H9 (cell line): ENCODE measurements around the gene EDA. TPM values are rescaled to one million over a fixed set of nuclear protein-coding genes. Genes with fewer than 3 reads are reported as not detected.

ENCODE experiments used
- DNase-seq: peaks from one replicate; pipeline ENCODE4 v3.0.0-alpha.2; 2017
- H2AFZ ChIP-seq: one replicate; pipeline ENCODE4 v1.6.1; 2013; ENCODE audit warnings: mild to moderate bottlenecking, low read length, control low read depth, moderate library complexity
- H2AK5ac ChIP-seq: 2 replicates; pipeline ENCODE4 v1.6.1; 2013; ENCODE audit warnings: low read length, control low read depth, mixed read lengths; ENCODE audit not compliant: insufficient read length
- H2BK120ac ChIP-seq: one replicate; pipeline ENCODE4 v1.6.1; 2013; ENCODE audit warnings: low read depth, mild to moderate bottlenecking, low read length, control low read depth, inconsistent platforms; ENCODE audit not compliant: poor library complexity, severe bottlenecking
- H2BK12ac ChIP-seq: 2 replicates; pipeline ENCODE4 v1.6.1; 2013; ENCODE audit warnings: low read length, control low read depth, mixed read lengths, low read depth; ENCODE audit not compliant: insufficient read length
- H2BK15ac ChIP-seq: 2 replicates; pipeline ENCODE4 v1.6.1; 2013; ENCODE audit warnings: low read depth, low read length, control low read depth
- H2BK20ac ChIP-seq: one replicate; pipeline ENCODE4 v1.6.1; 2013; ENCODE audit warnings: low read depth, mild to moderate bottlenecking, low read length, control low read depth, inconsistent platforms; ENCODE audit not compliant: poor library complexity, severe bottlenecking
- H2BK5ac ChIP-seq: 2 replicates; pipeline ENCODE4 v1.6.1; 2013; ENCODE audit warnings: low read length, control low read depth, mixed read lengths; ENCODE audit not compliant: insufficient read length
- H3K14ac ChIP-seq: 2 replicates; pipeline ENCODE4 v1.6.1; 2013; ENCODE audit warnings: low read length, control low read depth; ENCODE audit not compliant: insufficient read depth
- H3K18ac ChIP-seq: 2 replicates; pipeline ENCODE4 v1.6.1; 2013; ENCODE audit warnings: low read depth, mild to moderate bottlenecking, mixed read lengths, low read length, control low read depth; ENCODE audit not compliant: insufficient read length
- H3K23ac ChIP-seq: 2 replicates; pipeline ENCODE4 v1.6.1; 2013; ENCODE audit warnings: low read length, control low read depth, mixed read lengths, low read depth; ENCODE audit not compliant: insufficient read length
- H3K23me2 ChIP-seq: 2 replicates; pipeline ENCODE4 v1.6.1; 2013; ENCODE audit warnings: low read depth, mild to moderate bottlenecking, mixed read lengths, low read length, control low read depth; ENCODE audit not compliant: insufficient read length, poor library complexity, severe bottlenecking
- H3K27ac ChIP-seq: 2 replicates; pipeline ENCODE4 v1.5.1; 2013; ENCODE audit warnings: low read length, control low read depth, mixed read lengths, low read depth; ENCODE audit not compliant: insufficient read length
- H3K27me3 ChIP-seq: 2 replicates; pipeline ENCODE4 v1.6.1; 2013; ENCODE audit warnings: low read length, control low read depth, inconsistent platforms; ENCODE audit not compliant: insufficient read depth
- H3K4ac ChIP-seq: 2 replicates; pipeline ENCODE4 v1.6.1; 2013; ENCODE audit warnings: low read depth, mild to moderate bottlenecking, control low read depth, inconsistent platforms, low read length, moderate library complexity
- H3K4me1 ChIP-seq: 2 replicates; pipeline ENCODE4 v1.6.1; 2013; ENCODE audit warnings: low read length, control low read depth, inconsistent platforms; ENCODE audit not compliant: insufficient read depth
- H3K4me2 ChIP-seq: 2 replicates; pipeline ENCODE4 v1.6.1; 2013; ENCODE audit warnings: low read length, control low read depth, mixed read lengths; ENCODE audit not compliant: insufficient read length, insufficient read depth
- H3K56ac ChIP-seq: 2 replicates; pipeline ENCODE4 v1.6.1; 2013; ENCODE audit warnings: low read depth, mild to moderate bottlenecking, mixed read lengths, low read length, control low read depth; ENCODE audit not compliant: insufficient read length
- H3K79me1 ChIP-seq: 2 replicates; pipeline ENCODE4 v1.6.1; 2013; ENCODE audit warnings: low read depth, mild to moderate bottlenecking, moderate library complexity, low read length, control low read depth, inconsistent platforms; ENCODE audit not compliant: insufficient read depth, poor library complexity, severe bottlenecking
- H3K79me2 ChIP-seq: 2 replicates; pipeline ENCODE4 v1.6.1; 2013; ENCODE audit warnings: low read length, control low read depth, inconsistent platforms; ENCODE audit not compliant: insufficient read depth
- H3K9ac ChIP-seq: 2 replicates; pipeline ENCODE4 v1.6.1; 2013; ENCODE audit warnings: low read length, control low read depth, mixed read lengths; ENCODE audit not compliant: insufficient read length; ENCODE audit errors: extremely low read depth
- H3K9me3 ChIP-seq: one replicate; pipeline ENCODE4 v1.6.1; 2013; ENCODE audit warnings: low read depth, low read length, inconsistent platforms; ENCODE audit not compliant: control insufficient read depth
- H3T11ph ChIP-seq: one replicate; pipeline ENCODE4 v1.6.1; 2013; ENCODE audit warnings: mild to moderate bottlenecking, low read length, control low read depth, inconsistent platforms
- H4K20me1 ChIP-seq: one replicate; pipeline ENCODE4 v1.6.1; 2013; ENCODE audit not compliant: control insufficient read depth, insufficient read length, insufficient read depth
- H4K5ac ChIP-seq: 2 replicates; pipeline ENCODE4 v1.6.1; 2013; ENCODE audit warnings: low read depth, mild to moderate bottlenecking, mixed read lengths, low read length, control low read depth; ENCODE audit not compliant: insufficient read length
- H4K8ac ChIP-seq: replicated peaks from 2 replicates; pipeline ENCODE4 v1.6.1; 2013; ENCODE audit warnings: low read length, control low read depth, mixed read lengths, low read depth; ENCODE audit not compliant: insufficient read length
- H4K91ac ChIP-seq: 2 replicates; pipeline ENCODE4 v1.6.1; 2013; ENCODE audit warnings: low read depth, mild to moderate bottlenecking, moderate library complexity, mixed read lengths, low read length, control low read depth; ENCODE audit not compliant: insufficient read length
- H3K27ac Mint-ChIP-seq, 3 experiments: 2 replicates in 2 of 3; 3 replicates in 1 of 3; pipeline ENCODE4 v1.8.0; 2020 to 2021; ENCODE audit warnings: mixed read lengths in 3 of 3, mild to moderate bottlenecking in 1 of 3, moderate library complexity in 1 of 3
- H3K27me3 Mint-ChIP-seq: 2 replicates; pipeline ENCODE4 v1.8.0; 2021; ENCODE audit warnings: low read depth, mild to moderate bottlenecking, moderate library complexity, mixed read lengths
- H3K36me3 Mint-ChIP-seq, 3 experiments: 2 replicates in 2 of 3; 3 replicates in 1 of 3; pipeline ENCODE4 v1.8.0; 2020 to 2021; ENCODE audit warnings: low read depth in 3 of 3, mixed read lengths in 3 of 3; ENCODE audit not compliant: insufficient read depth in 1 of 3
- H3K4me1 Mint-ChIP-seq, 2 experiments: 2 replicates each; pipeline ENCODE4 v1.8.0; 2020; ENCODE audit warnings: mixed read lengths in 2 of 2
- H3K4me3 Mint-ChIP-seq, 2 experiments: 2 replicates in 1 of 2; 3 replicates in 1 of 2; pipeline ENCODE4 v1.8.0; 2020 to 2021; ENCODE audit warnings: mild to moderate bottlenecking in 2 of 2, mixed read lengths in 2 of 2, moderate library complexity in 1 of 2
- H3K9me3 Mint-ChIP-seq, 2 experiments: 2 replicates in 1 of 2; 3 replicates in 1 of 2; pipeline ENCODE4 v1.8.0; 2020; ENCODE audit warnings: mild to moderate bottlenecking in 2 of 2, mixed read lengths in 2 of 2, moderate library complexity in 1 of 2
- WGBS: extraction: QIAGEN DNeasy Blood & Tissue Kit; methylation state at CpG from one replicate; pipeline ENCODE4 v1.1.7; 2013; ENCODE audit warnings: missing lambda C conversion rate, low lambda C conversion rate, mixed read lengths; ENCODE audit not compliant: insufficient read length; ENCODE audit errors: extremely low coverage; 5-methylcytosine and 5-hydroxymethylcytosine counted together
- long read RNA-seq: library from polyadenylated mRNA; unstranded; transcript quantifications from one replicate; pipeline ENCODE4 v2.0.0, GENCODE V29; 2020
- total RNA-seq: library from RNA; stranded (reverse); gene quantifications from 2 replicates; pipeline ENCODE4 v1.2.1, GENCODE V29; 2021
- TF ChIP-seq, protein P1 (sequence below): fragments of 200-600 bp; sonication (generic); conservative IDR thresholded peaks from 3 replicates; pipeline ENCODE4 v1.8.0; 2021; ENCODE audit warnings: antibody characterized with exemption, mild to moderate bottlenecking

EDA gene
- total RNA-seq = 7.7 and 8.1 TPM in 2 replicates
- long read RNA-seq, partial matches to known transcripts = 0 of 8 reads
- long read RNA-seq, other reads (novel, unspliced or antisense) = 8 of 8 reads

- Histone ChIP-seq H3K4me2 (peak within 1 kb of the TSS; percentile 46), H3K4ac (no peak within 1 kb of the TSS), H4K5ac (no peak within 1 kb of the TSS), H2AFZ (no peak within 1 kb of the TSS), H3K4me1 (no peaks in the 10 kb centered on the region), H3K9ac (no peak within 1 kb of the TSS), H3K27me3 (no peaks in the 10 kb centered on the region), H3K56ac (no peak within 1 kb of the TSS), H3T11ph (no peak within 1 kb of the TSS), H3K27ac (no peak within 1 kb of the TSS), H3K79me2 (no peaks in the 10 kb centered on the region), H2BK5ac (no peak within 1 kb of the TSS), H3K23me2 (peaks cover 6% of the 10 kb centered on the region), H2BK120ac (no peak within 1 kb of the TSS), H3K9me3 (peaks cover 20% of the 10 kb centered on the region), H2BK20ac (no peak within 1 kb of the TSS), H4K91ac (no peak within 1 kb of the TSS), H3K79me1 (no peaks in the 10 kb centered on the region), H2BK15ac (no peak within 1 kb of the TSS), H2BK12ac (no peak within 1 kb of the TSS), H4K8ac (no peak within 1 kb of the TSS), H3K18ac (no peak within 1 kb of the TSS), H3K14ac (no peak within 1 kb of the TSS), H4K20me1 (no peaks in the 10 kb centered on the region), H3K23ac (no peak within 1 kb of the TSS), H2AK5ac (no peak within 1 kb of the TSS)
- Mint-ChIP-seq H3K36me3 (peaks cover 0 to 2% (median 2%) of the 10 kb centered on the region in 3 experiments; a peak in 2 of 7 replicates), H3K9me3 (peaks cover 56 to 59% of the 10 kb centered on the region in 2 experiments), H3K4me1 (peaks cover 5 to 13% of the 10 kb centered on the region in 2 experiments), H3K27me3 (peaks cover 13% of the 10 kb centered on the region), H3K27ac (no peak within 1 kb of the TSS; a peak in 1 of 7 replicates), H3K4me3 (peak within 1 kb of the TSS; percentile 74 to 87)
- TF ChIP-seq, protein P1, sequence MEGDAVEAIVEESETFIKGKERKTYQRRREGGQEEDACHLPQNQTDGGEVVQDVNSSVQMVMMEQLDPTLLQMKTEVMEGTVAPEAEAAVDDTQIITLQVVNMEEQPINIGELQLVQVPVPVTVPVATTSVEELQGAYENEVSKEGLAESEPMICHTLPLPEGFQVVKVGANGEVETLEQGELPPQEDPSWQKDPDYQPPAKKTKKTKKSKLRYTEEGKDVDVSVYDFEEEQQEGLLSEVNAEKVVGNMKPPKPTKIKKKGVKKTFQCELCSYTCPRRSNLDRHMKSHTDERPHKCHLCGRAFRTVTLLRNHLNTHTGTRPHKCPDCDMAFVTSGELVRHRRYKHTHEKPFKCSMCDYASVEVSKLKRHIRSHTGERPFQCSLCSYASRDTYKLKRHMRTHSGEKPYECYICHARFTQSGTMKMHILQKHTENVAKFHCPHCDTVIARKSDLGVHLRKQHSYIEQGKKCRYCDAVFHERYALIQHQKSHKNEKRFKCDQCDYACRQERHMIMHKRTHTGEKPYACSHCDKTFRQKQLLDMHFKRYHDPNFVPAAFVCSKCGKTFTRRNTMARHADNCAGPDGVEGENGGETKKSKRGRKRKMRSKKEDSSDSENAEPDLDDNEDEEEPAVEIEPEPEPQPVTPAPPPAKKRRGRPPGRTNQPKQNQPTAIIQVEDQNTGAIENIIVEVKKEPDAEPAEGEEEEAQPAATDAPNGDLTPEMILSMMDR = no peak
- DNase-seq = peak; percentile 93
- WGBS = no CpG with 5 or more reads among the region's 56 CpGs
Observed at GRCh38 chrX:69615779-69616456, at the start of gene EDA. TSS of gene EDA (plus strand) at chrX:69616113.
